ENCODE results near the gene HSPA12B. TPM values are rescaled to one million over a fixed set of nuclear protein-coding genes. Genes with fewer than 3 reads are reported as not detected.

HSPA12B gene
- total RNA-seq, 2 experiments from 2014 or later: 0.08 TPM; not detected in 1

- H3K4me1 Mint-ChIP-seq (ENCODE audit: low read depth): no peaks in the 10 kb centered on the region
- Histone ChIP-seq H3K27me3 (ENCODE audit: control insufficient read depth in 1 of 2, insufficient read depth in 2 of 2, low read length in 2 of 2) (peaks cover 32 to 37% of the 10 kb centered on the region in 2 experiments), H3K4me1 (ENCODE audit: insufficient read depth, low read length) (no peaks in the 10 kb centered on the region), H3K4me3 (ENCODE audit: low read length) (no peak overlapping the region), H3K36me3 (ENCODE audit: insufficient read depth, low read length) (no peaks in the 10 kb centered on the region), H3K9me3 (ENCODE audit: control insufficient read depth in 1 of 2, insufficient read depth in 1 of 2, low read length in 2 of 2) (no peaks in the 10 kb centered on the region), H3K27ac (ENCODE audit: low read depth in 1 of 2, low read length in 2 of 2) (no peak overlapping the region)
- POLR2A ChIA-PET: no interaction called here
- no peaks in the 10 kb centered on the region for H3K9me3 Mint-ChIP-seq
- no peak overlapping the region for H3K27ac Mint-ChIP-seq
- H3K27me3 Mint-ChIP-seq: peaks cover 60% of the 10 kb centered on the region
- H3K36me3 Mint-ChIP-seq (ENCODE audit: low read depth): no peaks in the 10 kb centered on the region
- TF ChIP-seq CTCF (IDR thresholded peaks at IDR 0.05): no peak
- intact Hi-C loops (cut with DNase I, micrococcal nuclease): no loop called here
- CTCF ChIA-PET: no interaction called here
- no peak for DNase-seq
- ATAC-seq (ENCODE audit: poor library complexity): no peak
- no peak overlapping the region for H3K4me3 Mint-ChIP-seq
Measured at GRCh38 chr20:3727401-3728021, 5.0 kb upstream of the HSPA12B start.

GRCh38 chr20:3728354-3728753, 4.1 kb upstream of the HSPA12B start:
- TF ChIP-seq CTCF (IDR thresholded peaks at IDR 0.05): no peak
- CTCF ChIA-PET: interaction anchor here (0.5 kb wide), 1 partner anchor 14 kb away, joined by 3 read pairs; no protein-coding TSS in a partner anchor
- no peak overlapping the region for H3K27ac Mint-ChIP-seq

GRCh38 chr20:3728876-3729275, 3.6 kb upstream of the HSPA12B start:
- peaks cover 66% of the 10 kb centered on the region for H3K27me3 Mint-ChIP-seq
- H3K27me3 ChIP-seq (ENCODE audit: control insufficient read depth in 1 of 2, insufficient read depth in 2 of 2, low read length in 2 of 2): peaks cover 42 to 48% of the 10 kb centered on the region in 2 experiments

More at GRCh38 chr20:3728354-3728753, 4.1 kb upstream of the HSPA12B start:
- H3K4me3 Mint-ChIP-seq: no peak overlapping the region
- H3K27ac ChIP-seq (ENCODE audit: low read depth in 1 of 2, low read length in 2 of 2): no peak overlapping the region
- no peak for DNase-seq
- no peak overlapping the region for H3K4me3 ChIP-seq (ENCODE audit: low read length)
- H3K4me1 Mint-ChIP-seq (ENCODE audit: low read depth): no peaks in the 10 kb centered on the region
- peaks cover 62% of the 10 kb centered on the region for H3K27me3 Mint-ChIP-seq
- no peak for ATAC-seq (ENCODE audit: poor library complexity)
- peaks cover 38 to 45% of the 10 kb centered on the region in 2 experiments for H3K27me3 ChIP-seq (ENCODE audit: control insufficient read depth in 1 of 2, insufficient read depth in 2 of 2, low read length in 2 of 2)
- POLR2A ChIA-PET: no interaction called here
- intact Hi-C loops (cut with DNase I, micrococcal nuclease): no loop called here
- no peaks in the 10 kb centered on the region for H3K9me3 ChIP-seq (ENCODE audit: control insufficient read depth in 1 of 2, insufficient read depth in 1 of 2, low read length in 2 of 2)
- no peaks in the 10 kb centered on the region for H3K4me1 ChIP-seq (ENCODE audit: insufficient read depth, low read length)
- H3K9me3 Mint-ChIP-seq: no peaks in the 10 kb centered on the region
- no peaks in the 10 kb centered on the region for H3K36me3 ChIP-seq (ENCODE audit: insufficient read depth, low read length)
- H3K36me3 Mint-ChIP-seq (ENCODE audit: low read depth): no peaks in the 10 kb centered on the region

More at GRCh38 chr20:3728876-3729275, 3.6 kb upstream of the HSPA12B start:
- H3K4me1 Mint-ChIP-seq (ENCODE audit: low read depth): no peaks in the 10 kb centered on the region
- H3K9me3 Mint-ChIP-seq: no peaks in the 10 kb centered on the region
- ATAC-seq (ENCODE audit: poor library complexity): no peak
- Histone ChIP-seq H3K4me3 (ENCODE audit: low read length) (no peak overlapping the region), H3K9me3 (ENCODE audit: control insufficient read depth in 1 of 2, insufficient read depth in 1 of 2, low read length in 2 of 2) (no peaks in the 10 kb centered on the region), H3K36me3 (ENCODE audit: insufficient read depth, low read length) (no peaks in the 10 kb centered on the region), H3K4me1 (ENCODE audit: insufficient read depth, low read length) (no peaks in the 10 kb centered on the region), H3K27ac (ENCODE audit: low read depth in 1 of 2, low read length in 2 of 2) (no peak overlapping the region)
- intact Hi-C loops (cut with DNase I, micrococcal nuclease): no loop called here
- no peak overlapping the region for H3K27ac Mint-ChIP-seq
- POLR2A ChIA-PET: no interaction called here
- no peak overlapping the region for H3K4me3 Mint-ChIP-seq
- DNase-seq: no peak
- TF ChIP-seq CTCF (IDR thresholded peaks at IDR 0.05): no peak
- CTCF ChIA-PET: interaction anchor here (0.5 kb wide), 1 partner anchor 14 kb away, joined by 3 read pairs; no protein-coding TSS in a partner anchor
- no peaks in the 10 kb centered on the region for H3K36me3 Mint-ChIP-seq (ENCODE audit: low read depth)
